GM13977 (cell line): Measurements from ENCODE around the gene DLEC1.

Experiments used
- DNase-seq: peaks from one replicate; pipeline ENCODE4 v3.0.0; 2012; ENCODE audit warnings: low spot score
- in situ Hi-C: fragments of 300-500 bp; cut with MboI; formaldehyde crosslinking; loops from one replicate; pipeline ENCODE4 v1.12.0; 2022; ENCODE audit warnings: low sequenced_read_pairs, low pct_unique_long_range_greater_than_20kb, mixed read lengths, inconsistent platforms; ENCODE audit not compliant: unreplicated experiment
- TF ChIP-seq, protein P1 (sequence below): IDR thresholded peaks from 2 replicates; pipeline ENCODE4 v1.5.1; 2012; ENCODE audit warnings: mild to moderate bottlenecking, control low read depth; ENCODE audit not compliant: insufficient read depth; ENCODE audit errors: extremely low read depth, missing control alignments

The DLEC1 gene

DNA sequence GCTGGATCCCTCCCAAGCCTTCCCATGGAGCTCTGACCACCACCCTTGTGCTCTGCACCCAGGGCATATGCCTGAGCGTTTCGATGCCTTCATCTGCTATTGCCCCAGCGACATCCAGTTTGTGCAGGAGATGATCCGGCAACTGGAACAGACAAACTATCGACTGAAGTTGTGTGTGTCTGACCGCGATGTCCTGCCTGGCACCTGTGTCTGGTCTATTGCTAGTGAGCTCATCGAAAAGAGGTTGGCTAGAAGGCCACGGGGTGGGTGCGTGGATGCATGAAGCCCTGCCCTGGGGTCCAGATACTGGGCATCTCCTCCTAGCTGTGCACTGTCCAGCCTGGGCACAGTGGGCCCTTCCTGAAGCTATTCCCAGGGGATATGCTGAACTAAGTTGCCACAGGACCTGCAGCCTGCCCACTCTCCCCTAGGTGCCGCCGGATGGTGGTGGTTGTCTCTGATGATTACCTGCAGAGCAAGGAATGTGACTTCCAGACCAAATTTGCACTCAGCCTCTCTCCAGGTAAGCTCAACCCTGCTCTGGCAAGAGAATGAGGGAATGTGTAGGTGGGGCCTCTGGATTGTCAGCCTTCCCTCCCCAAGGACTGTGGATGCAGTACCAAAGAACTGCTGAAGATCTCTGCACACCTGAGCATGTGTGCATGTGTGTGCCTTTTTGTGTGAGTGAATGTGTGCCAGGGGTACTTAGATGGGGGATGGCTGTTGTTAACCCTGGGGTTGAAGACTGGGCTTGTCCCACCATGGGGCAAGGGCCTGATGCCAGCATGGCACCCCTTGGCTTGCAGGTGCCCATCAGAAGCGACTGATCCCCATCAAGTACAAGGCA is 101.5 kb downstream of the DLEC1 start:
- DNase-seq, result no peak
- TF ChIP-seq, protein P1, sequence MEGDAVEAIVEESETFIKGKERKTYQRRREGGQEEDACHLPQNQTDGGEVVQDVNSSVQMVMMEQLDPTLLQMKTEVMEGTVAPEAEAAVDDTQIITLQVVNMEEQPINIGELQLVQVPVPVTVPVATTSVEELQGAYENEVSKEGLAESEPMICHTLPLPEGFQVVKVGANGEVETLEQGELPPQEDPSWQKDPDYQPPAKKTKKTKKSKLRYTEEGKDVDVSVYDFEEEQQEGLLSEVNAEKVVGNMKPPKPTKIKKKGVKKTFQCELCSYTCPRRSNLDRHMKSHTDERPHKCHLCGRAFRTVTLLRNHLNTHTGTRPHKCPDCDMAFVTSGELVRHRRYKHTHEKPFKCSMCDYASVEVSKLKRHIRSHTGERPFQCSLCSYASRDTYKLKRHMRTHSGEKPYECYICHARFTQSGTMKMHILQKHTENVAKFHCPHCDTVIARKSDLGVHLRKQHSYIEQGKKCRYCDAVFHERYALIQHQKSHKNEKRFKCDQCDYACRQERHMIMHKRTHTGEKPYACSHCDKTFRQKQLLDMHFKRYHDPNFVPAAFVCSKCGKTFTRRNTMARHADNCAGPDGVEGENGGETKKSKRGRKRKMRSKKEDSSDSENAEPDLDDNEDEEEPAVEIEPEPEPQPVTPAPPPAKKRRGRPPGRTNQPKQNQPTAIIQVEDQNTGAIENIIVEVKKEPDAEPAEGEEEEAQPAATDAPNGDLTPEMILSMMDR, result no peak
- in situ Hi-C loops, result no loop called here

DNA sequence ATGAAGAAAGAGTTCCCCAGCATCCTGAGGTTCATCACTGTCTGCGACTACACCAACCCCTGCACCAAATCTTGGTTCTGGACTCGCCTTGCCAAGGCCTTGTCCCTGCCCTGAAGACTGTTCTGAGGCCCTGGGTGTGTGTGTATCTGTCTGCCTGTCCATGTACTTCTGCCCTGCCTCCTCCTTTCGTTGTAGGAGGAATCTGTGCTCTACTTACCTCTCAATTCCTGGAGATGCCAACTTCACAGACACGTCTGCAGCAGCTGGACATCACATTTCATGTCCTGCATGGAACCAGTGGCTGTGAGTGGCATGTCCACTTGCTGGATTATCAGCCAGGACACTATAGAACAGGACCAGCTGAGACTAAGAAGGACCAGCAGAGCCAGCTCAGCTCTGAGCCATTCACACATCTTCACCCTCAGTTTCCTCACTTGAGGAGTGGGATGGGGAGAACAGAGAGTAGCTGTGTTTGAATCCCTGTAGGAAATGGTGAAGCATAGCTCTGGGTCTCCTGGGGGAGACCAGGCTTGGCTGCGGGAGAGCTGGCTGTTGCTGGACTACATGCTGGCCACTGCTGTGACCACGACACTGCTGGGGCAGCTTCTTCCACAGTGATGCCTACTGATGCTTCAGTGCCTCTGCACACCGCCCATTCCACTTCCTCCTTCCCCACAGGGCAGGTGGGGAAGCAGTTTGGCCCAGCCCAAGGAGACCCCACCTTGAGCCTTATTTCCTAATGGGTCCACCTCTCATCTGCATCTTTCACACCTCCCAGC is 102.4 kb downstream of the DLEC1 start:
- in situ Hi-C loops, result no loop called here
- no peak for DNase-seq
- TF ChIP-seq, protein P1, result no peak

DNA sequence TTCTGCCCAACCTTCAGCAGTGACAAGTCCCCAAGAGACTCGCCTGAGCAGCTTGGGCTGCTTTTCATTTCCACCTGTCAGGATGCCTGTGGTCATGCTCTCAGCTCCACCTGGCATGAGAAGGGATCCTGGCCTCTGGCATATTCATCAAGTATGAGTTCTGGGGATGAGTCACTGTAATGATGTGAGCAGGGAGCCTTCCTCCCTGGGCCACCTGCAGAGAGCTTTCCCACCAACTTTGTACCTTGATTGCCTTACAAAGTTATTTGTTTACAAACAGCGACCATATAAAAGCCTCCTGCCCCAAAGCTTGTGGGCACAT is 102.9 kb downstream of the DLEC1 start:
- in situ Hi-C loops, result no loop called here
- TF ChIP-seq, protein P1, result no peak
- DNase-seq, result no peak

DNA sequence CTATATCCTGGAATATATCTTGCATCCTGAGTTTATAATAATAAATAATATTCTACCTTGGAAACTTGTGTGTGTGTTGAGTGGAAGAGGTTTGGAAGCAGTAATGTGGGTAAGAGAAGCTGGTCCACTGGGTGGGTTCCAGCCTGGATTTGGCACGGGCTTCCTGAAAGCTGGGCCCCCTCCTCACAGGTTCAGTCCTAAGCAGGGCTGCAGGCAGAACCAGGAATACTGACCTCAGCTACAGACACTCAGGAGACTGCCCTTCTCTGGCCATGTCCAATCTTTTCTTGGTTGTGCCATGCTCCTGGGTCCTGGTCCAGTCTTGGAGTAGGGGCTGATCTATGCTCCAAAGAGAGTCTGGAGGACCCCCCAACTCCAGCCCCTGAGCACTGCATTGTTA is 104.0 kb downstream of the DLEC1 start:
- TF ChIP-seq, protein P1, result no peak
- DNase-seq, result no peak
- in situ Hi-C loops, result no loop called here

DNA sequence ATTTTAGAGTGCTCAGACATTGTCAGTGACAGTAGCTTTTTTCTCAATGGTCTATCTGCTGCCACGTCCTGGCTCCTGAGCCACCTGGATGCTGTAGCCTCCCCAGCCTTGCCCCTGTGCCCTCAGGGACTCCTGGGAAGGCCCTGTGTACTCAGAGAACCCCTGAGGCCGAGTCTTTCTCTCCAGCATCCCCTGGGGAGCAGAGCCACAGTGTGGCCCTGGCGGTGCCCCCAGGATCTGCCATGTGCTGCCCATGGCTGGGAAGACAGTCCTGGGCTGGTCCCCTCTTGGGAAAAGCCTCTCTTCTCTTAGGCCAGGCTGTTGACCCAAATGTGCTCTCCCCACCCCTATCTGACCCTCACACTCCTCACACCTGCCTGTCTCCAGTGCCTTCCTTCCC is 104.5 kb downstream of the DLEC1 start:
- DNase-seq, result no peak
- in situ Hi-C loops, result no loop called here
- TF ChIP-seq, protein P1, result no peak

DNA sequence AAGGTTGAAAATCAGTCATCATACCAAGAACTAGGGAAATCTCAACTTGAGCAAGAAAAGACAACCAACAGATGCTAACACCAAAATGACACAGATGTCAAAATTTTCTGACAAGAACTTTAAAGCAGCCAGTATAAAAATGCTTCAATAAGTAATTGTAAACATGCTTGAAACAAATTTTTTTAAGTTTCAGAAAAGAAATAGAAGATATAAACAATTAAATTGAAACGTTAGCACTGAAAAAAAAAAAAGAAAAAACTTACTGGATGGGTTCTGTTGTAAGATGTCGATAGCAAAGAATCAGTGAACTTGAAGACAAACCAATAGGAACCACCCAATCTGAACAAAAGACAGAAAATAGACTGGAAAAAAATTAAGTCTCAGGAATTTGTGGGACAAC is 107.5 kb downstream of the DLEC1 start:
- TF ChIP-seq, protein P1, result no peak
- no peak for DNase-seq
- in situ Hi-C loops, result no loop called here
